A673 (cell line): Measurements from ENCODE around the gene ATIC. TPM values are rescaled to one million over a fixed set of nuclear protein-coding genes. Genes with fewer than 3 reads are reported as not detected.

Experiments used
- BruUV-seq: library from RNA; stranded (reverse); fragments of 400-500 nt; replicated peaks from 2 replicates; lab custom pipeline; 2021; lab: Mats Ljungman, UMichigan
- CTCF ChIA-PET: fragments of 300-600 bp; sonication (Branson Sonifier 250); formaldehyde crosslinking; loops from one replicate; lab custom pipeline; 2022; ENCODE audit warnings: antibody characterized with exemption; lab: Charles Lee
- POLR2A ChIA-PET: fragments of 300-600 bp; sonication (Branson Sonifier 250); formaldehyde crosslinking; loops from one replicate; lab custom pipeline; 2022; ENCODE audit warnings: antibody characterized with exemption; ENCODE audit not compliant: low non-redundant PET; lab: Charles Lee
- DNase-seq: peaks from one replicate; pipeline ENCODE4 v3.0.0-alpha.2; 2015; ENCODE audit warnings: low spot score
- H3K27ac ChIP-seq: fragments of 200-600 bp; sonication (generic); 2 replicates; pipeline ENCODE4 v1.5.1; 2016; ENCODE audit warnings: mixed run types, low read depth, mild to moderate bottlenecking, mixed read lengths, antibody characterized with exemption, low read length; ENCODE audit not compliant: poor library complexity, severe bottlenecking
- H3K27me3 ChIP-seq: fragments of 200-600 bp; sonication (generic); replicated peaks from 2 replicates; pipeline ENCODE4 v1.6.1; 2017; ENCODE audit warnings: mixed run types, low read depth, mild to moderate bottlenecking, mixed read lengths, antibody characterized with exemption, low read length; ENCODE audit not compliant: insufficient read depth, poor library complexity
- H3K36me3 ChIP-seq: fragments of 200-600 bp; sonication (generic); 2 replicates; pipeline ENCODE4 v1.6.1; 2016; ENCODE audit warnings: mixed run types, mild to moderate bottlenecking, mixed read lengths, antibody characterized with exemption, low read length; ENCODE audit not compliant: insufficient read depth, poor library complexity, severe bottlenecking
- H3K4me1 ChIP-seq: fragments of 200-600 bp; sonication (generic); 2 replicates; pipeline ENCODE4 v1.6.1; 2017; ENCODE audit warnings: mixed run types, mild to moderate bottlenecking, mixed read lengths, antibody characterized with exemption, low read length; ENCODE audit not compliant: insufficient read depth, poor library complexity, severe bottlenecking
- H3K4me3 ChIP-seq: fragments of 200-600 bp; sonication (generic); 2 replicates; pipeline ENCODE4 v1.5.1; 2016; ENCODE audit warnings: low read depth, mixed run types, mild to moderate bottlenecking, mixed read lengths, low read length; ENCODE audit not compliant: poor library complexity, severe bottlenecking
- H3K9me3 ChIP-seq: fragments of 200-600 bp; sonication (generic); 2 replicates; pipeline ENCODE4 v1.6.1; 2016; ENCODE audit warnings: mixed run types, low read depth, mild to moderate bottlenecking, mixed read lengths, antibody characterized with exemption, low read length; ENCODE audit not compliant: poor library complexity, severe bottlenecking
- CTCF ChIP-seq: fragments of 300-800, 200-600 bp; sonication (generic); conservative IDR thresholded peaks from 2 replicates; pipeline ENCODE4 v1.5.1; 2017; ENCODE audit warnings: low read depth, mild to moderate bottlenecking, antibody characterized with exemption, low read length, moderate library complexity, mixed read lengths
- EZH2 ChIP-seq: fragments of 200-600 bp; sonication (generic); IDR thresholded peaks from 2 replicates; pipeline ENCODE4 v1.6.1; 2017; ENCODE audit warnings: borderline replicate concordance, low read depth, mild to moderate bottlenecking, mixed read lengths, antibody characterized with exemption, low read length; ENCODE audit not compliant: poor library complexity, severe bottlenecking
- intact Hi-C: fragments of 100-400 bp; cut with micrococcal nuclease; formaldehyde crosslinking; loops from one replicate; pipeline ENCODE4 v1.10.0; 2022; ENCODE audit not compliant: unreplicated experiment
- total RNA-seq: library from RNA; stranded (reverse); gene quantifications from 2 replicates; pipeline ENCODE4 v1.2.3, GENCODE V29; 2021

Gene ATIC
- total RNA-seq, 1 experiment from 2014 or later, result 328 TPM

GRCh38 chr2:215328066-215328465 lies 16.2 kb downstream of the ATIC start:
- Histone ChIP-seq H3K27me3 (no peaks in the 10 kb centered on the region), H3K4me1 (no peaks in the 10 kb centered on the region), H3K36me3 (peaks cover 81% of the 10 kb centered on the region), H3K9me3 (no peaks in the 10 kb centered on the region), H3K27ac (no peak overlapping the region), H3K4me3 (no peak overlapping the region)
- no peak for DNase-seq
- no TSS peak for BruUV-seq
- ChIA-PET POLR2A (no interaction called here), CTCF (no interaction called here)
- TF ChIP-seq CTCF (no peak), EZH2 (no peak)
- intact Hi-C loops, result no loop called here

GRCh38 chr2:215332872-215333595 lies 21.2 kb downstream of the ATIC start:
- no peaks in the 10 kb centered on the region for H3K9me3 ChIP-seq
- BruUV-seq, result no TSS peak
- no peak overlapping the region for H3K27ac ChIP-seq
- intact Hi-C loops, result no loop called here
- no peak for TF ChIP-seq EZH2
- TF ChIP-seq CTCF, result no peak
- CTCF ChIA-PET, result no interaction called here
- no peaks in the 10 kb centered on the region for H3K4me1 ChIP-seq
- no peak for DNase-seq
- H3K4me3 ChIP-seq, result no peak overlapping the region
- peaks cover 86% of the 10 kb centered on the region for H3K36me3 ChIP-seq
- no peaks in the 10 kb centered on the region for H3K27me3 ChIP-seq
- POLR2A ChIA-PET, result no interaction called here

GRCh38 chr2:215338883-215339679 lies 27.2 kb downstream of the ATIC start:
- ChIA-PET CTCF (interaction anchor here (0.5 kb wide), 1 partner anchor 32 kb away, joined by 5 read pairs; no protein-coding TSS in a partner anchor), POLR2A (no interaction called here)
- Histone ChIP-seq H3K9me3 (no peaks in the 10 kb centered on the region), H3K36me3 (peaks cover 77% of the 10 kb centered on the region), H3K27ac (no peak overlapping the region), H3K27me3 (no peaks in the 10 kb centered on the region), H3K4me3 (no peak overlapping the region), H3K4me1 (no peaks in the 10 kb centered on the region)
- BruUV-seq, result no TSS peak
- no peak for DNase-seq
- TF ChIP-seq EZH2, result no peak
- intact Hi-C loops, result no loop called here
